Measurements from ENCODE around the gene GTF3C5. TPM values are rescaled to one million over a fixed set of nuclear protein-coding genes. Genes with fewer than 3 reads are reported as not detected.
A peak's percentile ranks its signal among the peaks of the same experiment; 100 is the strongest.
"Not testable (repeated sequence)": the region's sequence is repeated elsewhere in the genome, so short reads cannot be mapped to it uniquely, and the experiment has no call there.

The GTF3C5 gene
- total RNA-seq, 2 experiments from 2014 or later: 91.6 to 97.0 TPM

GRCh38 chr9:133080786-133081779, 50.3 kb downstream of the GTF3C5 start:
- H3K9me2 ChIP-seq (ENCODE audit: insufficient read depth, low read length); H3K27ac ChIP-seq (ENCODE audit: low read depth, low read length, poor library complexity, severe bottlenecking); CTCF ChIA-PET (ENCODE audit: unreplicated experiment); H4K20me1 ChIP-seq (ENCODE audit: insufficient read depth, low read length); intact Hi-C loops (cut with micrococcal nuclease; ENCODE audit: unreplicated experiment); H3K36me3 ChIP-seq (ENCODE audit: insufficient read depth, low read length); H2AFZ ChIP-seq (ENCODE audit: low read length); DNase-seq (ENCODE audit: low spot score); H3K4me2 ChIP-seq (ENCODE audit: low read length); H3K4me1 ChIP-seq (ENCODE audit: insufficient read depth, low read length, poor library complexity, severe bottlenecking); POLR2A ChIA-PET; BruUV-seq (replicated peaks); H3K79me2 ChIP-seq (ENCODE audit: insufficient read depth, low read depth, low read length); H3K9me3 ChIP-seq (ENCODE audit: low read length); H3K4me3 ChIP-seq (ENCODE audit: low read depth, low read length, poor library complexity, severe bottlenecking): not testable (repeated sequence)
- peak; percentile 29 for TF ChIP-seq CTCF (conservative IDR thresholded peaks at IDR 0.05; ENCODE audit: low read length)

- CTCF ChIA-PET (ENCODE audit: unreplicated experiment); H3K9me2 ChIP-seq (ENCODE audit: insufficient read depth, low read length); H3K79me2 ChIP-seq (ENCODE audit: insufficient read depth, low read depth, low read length); H3K27ac ChIP-seq (ENCODE audit: low read depth, low read length, poor library complexity, severe bottlenecking); H3K4me3 ChIP-seq (ENCODE audit: low read depth, low read length, poor library complexity, severe bottlenecking); H3K9me3 ChIP-seq (ENCODE audit: low read length); intact Hi-C loops (cut with micrococcal nuclease; ENCODE audit: unreplicated experiment); H3K36me3 ChIP-seq (ENCODE audit: insufficient read depth, low read length); H3K4me2 ChIP-seq (ENCODE audit: low read length); DNase-seq (ENCODE audit: low spot score); H4K20me1 ChIP-seq (ENCODE audit: insufficient read depth, low read length); H2AFZ ChIP-seq (ENCODE audit: low read length); BruUV-seq (replicated peaks); POLR2A ChIA-PET; H3K4me1 ChIP-seq (ENCODE audit: insufficient read depth, low read length, poor library complexity, severe bottlenecking): not testable (repeated sequence)
Measured at GRCh38 chr9:133081957-133082644, 51.3 kb downstream of the GTF3C5 start.

GRCh38 chr9:133083688-133084087, 52.9 kb downstream of the GTF3C5 start:
- H3K4me3 ChIP-seq (ENCODE audit: low read depth, low read length, poor library complexity, severe bottlenecking); POLR2A ChIA-PET; H4K20me1 ChIP-seq (ENCODE audit: insufficient read depth, low read length); BruUV-seq (replicated peaks); H3K4me2 ChIP-seq (ENCODE audit: low read length); H3K79me2 ChIP-seq (ENCODE audit: insufficient read depth, low read depth, low read length); H3K9me3 ChIP-seq (ENCODE audit: low read length); H3K9me2 ChIP-seq (ENCODE audit: insufficient read depth, low read length); H3K27ac ChIP-seq (ENCODE audit: low read depth, low read length, poor library complexity, severe bottlenecking); DNase-seq (ENCODE audit: low spot score); H2AFZ ChIP-seq (ENCODE audit: low read length); H3K4me1 ChIP-seq (ENCODE audit: insufficient read depth, low read length, poor library complexity, severe bottlenecking); intact Hi-C loops (cut with micrococcal nuclease; ENCODE audit: unreplicated experiment); H3K36me3 ChIP-seq (ENCODE audit: insufficient read depth, low read length); CTCF ChIA-PET (ENCODE audit: unreplicated experiment): not testable (repeated sequence)

GRCh38 chr9:133086212-133086860, 55.5 kb downstream of the GTF3C5 start:
- intact Hi-C loops (cut with micrococcal nuclease; ENCODE audit: unreplicated experiment); H3K36me3 ChIP-seq (ENCODE audit: insufficient read depth, low read length); H3K4me2 ChIP-seq (ENCODE audit: low read length); H4K20me1 ChIP-seq (ENCODE audit: insufficient read depth, low read length); H2AFZ ChIP-seq (ENCODE audit: low read length); H3K9me2 ChIP-seq (ENCODE audit: insufficient read depth, low read length); DNase-seq (ENCODE audit: low spot score); BruUV-seq (replicated peaks); H3K4me1 ChIP-seq (ENCODE audit: insufficient read depth, low read length, poor library complexity, severe bottlenecking); CTCF ChIA-PET (ENCODE audit: unreplicated experiment); H3K79me2 ChIP-seq (ENCODE audit: insufficient read depth, low read depth, low read length); H3K27ac ChIP-seq (ENCODE audit: low read depth, low read length, poor library complexity, severe bottlenecking); H3K4me3 ChIP-seq (ENCODE audit: low read depth, low read length, poor library complexity, severe bottlenecking); H3K9me3 ChIP-seq (ENCODE audit: low read length): not testable (repeated sequence)
- POLR2A ChIA-PET: interaction anchor here (0.7 kb wide), 1 partner anchor 9 kb away, joined by 3 read pairs; no protein-coding TSS in a partner anchor

All from OCI-LY7 (cell line).